Activated CD4-positive, alpha-beta T cell treated with anti-CD3 and anti-CD28 coated beads, Interleukin-2, Interleukin-4, amounts not matched to agents 100 ng/mL and 50 ng/mL, durations not matched to agents 16 hours and 8 hours (primary cell): Measurements from ENCODE around the gene UTP4.
A peak's percentile ranks its signal among the peaks of the same experiment; 100 is the strongest.
"Not testable (repeated sequence)": the region's sequence is repeated elsewhere in the genome, so short reads cannot be mapped to it uniquely, and the experiment has no call there.

Source experiments
- DNase-seq: peaks from one replicate; pipeline ENCODE4 v3.0.0-alpha.2; 2020; ENCODE audit warnings: low spot score

UTP4 gene

DNA sequence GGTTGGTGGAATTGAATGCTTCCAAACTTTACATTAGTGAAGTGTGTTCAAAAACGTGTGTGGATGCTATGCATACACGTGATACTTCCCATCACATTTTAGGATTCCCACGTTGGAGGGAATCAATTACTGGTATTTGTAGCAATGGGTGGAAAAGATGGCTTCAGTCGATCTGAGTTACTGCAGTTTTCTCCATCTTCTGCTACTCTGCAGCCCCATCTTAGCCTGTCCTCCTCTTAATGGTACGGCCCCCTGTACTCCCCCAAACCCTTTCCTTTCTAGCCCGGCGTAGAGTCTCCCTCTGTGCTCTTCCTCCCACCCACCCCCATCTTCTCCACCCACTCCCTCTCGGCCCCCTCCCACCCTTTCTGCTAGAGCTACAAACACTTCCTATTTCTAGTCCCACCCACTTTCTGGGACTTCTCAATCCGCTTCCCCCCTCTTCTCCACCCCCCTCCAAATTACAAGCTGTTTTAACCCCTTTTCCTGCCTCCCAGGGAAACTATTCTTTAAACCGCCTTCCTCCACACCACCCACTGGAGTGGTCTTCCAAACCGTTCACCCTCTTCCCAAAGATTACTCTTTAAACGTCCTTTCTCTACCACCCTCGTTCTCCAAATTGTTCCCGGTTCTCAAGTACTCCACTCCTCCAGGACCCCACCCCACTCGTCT is 1.1 kb upstream of the UTP4 start:
- no peak for DNase-seq

DNA sequence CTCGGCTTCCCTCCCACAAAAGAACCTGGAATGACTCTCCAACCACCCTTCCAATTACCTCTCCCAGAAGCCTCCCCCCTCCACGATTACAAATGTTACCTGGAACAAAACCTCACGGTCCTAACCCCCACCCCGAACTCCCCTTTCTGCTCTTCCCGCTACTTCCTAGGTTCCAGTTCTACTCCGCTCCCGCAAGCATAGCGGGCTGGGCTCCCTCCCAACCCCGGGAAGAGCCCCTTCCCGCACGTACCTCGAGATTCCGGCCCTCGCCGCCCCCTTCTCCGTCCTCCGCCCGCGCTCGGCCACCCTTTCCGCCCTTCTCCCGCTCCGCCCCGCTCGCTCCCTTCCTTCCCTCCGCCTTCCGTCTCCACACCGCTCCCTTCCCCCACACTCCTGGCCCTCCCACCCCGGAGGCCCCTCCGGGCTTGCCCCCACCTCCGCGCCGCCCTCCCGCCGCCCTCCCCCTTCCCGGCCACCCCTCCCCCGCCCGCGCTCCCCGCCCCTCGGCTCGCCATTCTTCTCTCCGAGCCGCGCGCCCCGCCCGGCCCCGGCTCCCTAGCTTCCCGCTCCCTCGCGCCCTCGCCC is 518 bp upstream of the UTP4 start:
- DNase-seq: peak; percentile 81

- peak; percentile 23 for DNase-seq
Measured at GRCh38 chr16:69133373-69133954, 1.0 kb downstream of the UTP4 start.

- DNase-seq: no peak
Measured at GRCh38 chr16:69138608-69139007, 6.2 kb downstream of the UTP4 start.

- not testable (repeated sequence) for DNase-seq
Measured at GRCh38 chr16:69139464-69139863, 7.0 kb downstream of the UTP4 start.

DNA sequence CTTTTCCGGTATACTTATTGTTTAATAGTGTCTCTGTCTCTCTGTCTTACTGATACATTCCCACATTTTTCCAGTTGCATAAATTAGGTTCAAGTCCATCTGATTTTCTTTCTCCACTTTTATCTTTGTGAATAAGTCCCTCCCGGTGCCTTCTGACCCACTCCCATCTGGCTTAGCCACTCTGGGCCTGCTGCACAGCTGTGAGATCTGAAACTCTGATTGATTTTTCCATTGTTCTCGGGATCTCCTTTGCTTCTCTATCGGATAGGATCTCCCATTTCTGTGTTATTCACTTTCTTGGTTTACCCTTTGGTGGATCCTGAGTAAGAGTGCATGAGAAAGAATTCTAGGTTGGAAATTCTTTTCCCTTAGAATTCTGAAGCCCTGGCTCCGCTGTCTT is 8.6 kb downstream of the UTP4 start:
- DNase-seq: no peak

DNA sequence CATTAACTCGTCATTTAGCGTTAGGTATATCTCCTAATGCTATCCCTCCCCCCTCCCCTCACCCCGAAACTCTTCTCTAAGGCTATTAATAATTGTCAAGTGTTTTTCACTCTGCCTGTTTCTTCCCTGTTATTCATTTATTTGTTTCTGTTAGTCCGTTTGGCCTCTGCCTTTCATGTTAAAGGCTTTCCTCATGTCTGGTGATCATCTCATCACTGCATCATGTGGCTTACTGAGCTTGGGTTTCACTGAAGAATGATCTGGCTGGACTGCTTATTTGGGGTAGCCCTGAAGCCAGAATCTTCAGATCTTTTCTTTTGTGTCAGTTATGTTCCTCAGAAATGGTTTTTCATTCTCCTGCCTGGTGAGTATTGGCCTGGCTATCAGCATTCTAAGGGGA is 9.5 kb downstream of the UTP4 start:
- DNase-seq: no peak

DNA sequence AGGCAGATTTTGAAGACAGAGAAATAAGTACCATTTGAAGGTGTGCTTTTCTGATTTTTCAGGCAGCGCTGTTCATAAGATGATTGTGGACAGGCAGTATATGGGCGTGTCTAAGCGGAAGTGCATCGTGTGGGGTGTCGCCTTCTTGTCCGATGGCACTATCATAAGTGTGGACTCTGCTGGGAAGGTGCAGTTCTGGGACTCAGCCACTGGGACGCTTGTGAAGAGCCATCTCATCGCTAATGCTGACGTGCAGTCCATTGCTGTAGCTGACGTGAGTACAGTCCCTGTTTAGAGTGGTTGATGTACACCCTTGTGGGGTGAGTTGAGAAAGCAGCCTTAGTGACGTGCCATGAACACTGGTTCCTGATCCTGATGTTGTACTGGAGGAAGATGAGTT is 10.7 kb downstream of the UTP4 start:
- no peak for DNase-seq

- no peak for DNase-seq
Measured at GRCh38 chr16:69145658-69146057, 13.2 kb downstream of the UTP4 start.

DNA sequence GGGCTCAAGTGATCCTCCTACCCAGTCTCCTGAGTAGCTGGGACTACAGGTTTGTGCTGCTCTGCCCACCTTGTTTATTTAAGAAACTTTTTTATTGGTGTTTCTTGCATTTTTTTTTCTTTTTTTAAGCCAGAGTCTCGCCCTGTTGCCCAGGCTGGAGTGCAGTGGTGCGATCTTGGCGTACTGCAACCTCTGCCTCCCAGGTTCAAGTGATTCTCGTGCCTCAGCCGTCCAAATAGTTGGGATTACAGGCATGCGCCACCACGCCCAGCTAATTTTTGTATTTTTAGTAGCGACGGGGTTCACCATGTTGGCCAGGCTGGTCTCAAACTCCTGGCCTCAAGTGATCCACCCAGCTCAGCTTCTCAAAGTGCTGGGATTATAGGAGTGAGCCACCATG is 17.2 kb downstream of the UTP4 start:
- DNase-seq: not testable (repeated sequence)

DNA sequence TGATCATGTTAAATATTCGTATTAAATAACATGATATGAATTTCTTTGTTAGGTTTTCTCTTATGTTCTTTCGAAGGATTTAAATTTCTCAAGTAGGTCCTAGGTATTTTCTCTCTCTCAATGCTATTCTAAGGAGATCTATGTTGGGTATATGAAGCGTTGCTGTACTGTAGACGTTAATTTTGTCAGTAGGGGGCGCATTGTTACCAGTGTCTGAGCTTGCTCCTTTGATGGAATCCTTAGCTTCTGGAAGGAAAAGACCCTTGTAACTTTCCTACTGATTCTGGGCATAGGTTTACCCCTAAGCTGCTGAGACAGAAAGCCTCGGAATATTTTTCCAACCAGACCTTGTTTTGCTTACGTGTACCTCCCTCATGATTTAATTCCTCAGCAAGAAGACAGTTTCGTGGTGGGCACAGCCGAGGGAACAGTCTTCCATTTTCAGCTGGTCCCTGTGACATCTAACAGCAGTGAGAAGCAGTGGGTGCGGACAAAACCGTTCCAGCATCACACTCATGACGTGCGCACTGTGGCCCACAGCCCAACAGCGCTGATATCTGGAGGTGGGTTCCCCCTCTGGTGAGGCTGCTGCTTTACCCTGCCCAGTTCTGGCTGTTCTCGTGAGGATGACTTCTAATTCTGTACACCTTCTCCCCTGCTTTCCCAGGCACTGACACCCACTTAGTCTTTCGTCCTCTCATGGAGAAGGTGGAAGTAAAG is 17.9 kb downstream of the UTP4 start:
- DNase-seq: peak; percentile 62

GRCh38 chr16:69157196-69157595 is 24.7 kb downstream of the UTP4 start:
- no peak for DNase-seq

DNA sequence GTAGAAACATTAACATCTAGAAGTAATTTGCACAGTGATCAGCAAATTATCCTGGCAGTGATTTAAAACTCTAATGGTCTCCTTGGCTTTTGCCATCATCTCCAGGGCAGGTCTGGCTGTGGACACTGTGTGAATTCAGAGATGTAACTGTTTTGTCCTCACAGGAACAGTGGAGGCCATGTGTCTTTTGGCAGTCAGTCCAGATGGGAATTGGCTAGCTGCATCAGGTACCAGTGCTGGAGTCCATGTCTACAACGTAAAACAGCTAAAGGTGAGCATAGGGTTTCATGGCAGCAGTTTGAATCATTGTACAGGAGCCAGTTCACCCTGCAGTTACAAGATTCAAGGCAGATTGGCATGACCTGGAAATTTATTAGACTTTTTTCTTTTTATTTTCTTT is 27.7 kb downstream of the UTP4 start:
- DNase-seq: no peak

GRCh38 chr16:69165584-69165983 is 33.1 kb downstream of the UTP4 start:
- no peak for DNase-seq

GRCh38 chr16:69166221-69166833 is 33.9 kb downstream of the UTP4 start:
- DNase-seq: peak; percentile 81

DNA sequence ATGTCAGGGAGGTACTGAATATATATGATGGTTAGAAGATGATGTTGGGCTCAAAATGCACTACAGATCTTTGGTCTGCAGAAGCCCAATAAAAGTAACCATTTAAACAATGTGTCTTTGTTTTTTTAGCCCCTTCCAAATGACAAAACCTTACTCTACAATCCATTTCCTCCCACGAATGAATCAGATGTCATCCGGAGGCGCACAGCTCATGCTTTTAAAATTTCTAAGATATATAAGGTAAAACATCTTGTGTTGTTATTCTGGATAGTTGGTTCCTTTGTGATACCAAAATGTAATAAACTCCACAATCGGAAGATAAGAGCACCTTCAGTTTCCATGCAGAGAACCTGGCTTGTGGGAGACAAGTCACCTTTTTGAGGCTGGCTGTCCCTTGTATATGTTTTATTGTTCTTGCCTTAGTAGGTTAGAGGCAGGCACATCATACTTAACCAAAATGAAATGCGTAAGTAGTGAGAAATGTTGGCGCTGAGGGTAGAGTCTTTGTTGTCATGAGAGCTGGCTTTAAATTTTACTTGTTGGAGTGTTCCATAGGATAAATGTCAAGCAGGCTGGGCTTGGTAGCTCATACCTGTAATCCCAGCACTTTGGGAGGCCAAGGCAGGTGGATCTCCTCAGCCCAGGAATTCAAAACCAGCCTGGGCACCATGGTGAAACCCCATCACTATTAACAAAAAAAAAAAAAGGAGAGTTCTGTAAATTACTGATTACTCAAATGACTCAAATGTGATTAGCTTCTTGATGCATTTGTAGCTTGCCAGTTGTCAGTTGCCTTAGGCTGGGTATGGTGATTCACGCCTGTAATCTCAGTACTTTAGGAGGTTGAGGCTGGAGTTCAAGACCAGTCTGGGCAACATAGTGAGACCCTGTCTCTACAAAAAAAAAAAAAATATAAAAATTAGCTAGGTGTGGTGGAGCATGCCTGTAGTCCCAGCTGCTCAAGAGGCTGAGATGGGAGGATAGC is 34.8 kb downstream of the UTP4 start:
- DNase-seq: peak; percentile 25

DNA sequence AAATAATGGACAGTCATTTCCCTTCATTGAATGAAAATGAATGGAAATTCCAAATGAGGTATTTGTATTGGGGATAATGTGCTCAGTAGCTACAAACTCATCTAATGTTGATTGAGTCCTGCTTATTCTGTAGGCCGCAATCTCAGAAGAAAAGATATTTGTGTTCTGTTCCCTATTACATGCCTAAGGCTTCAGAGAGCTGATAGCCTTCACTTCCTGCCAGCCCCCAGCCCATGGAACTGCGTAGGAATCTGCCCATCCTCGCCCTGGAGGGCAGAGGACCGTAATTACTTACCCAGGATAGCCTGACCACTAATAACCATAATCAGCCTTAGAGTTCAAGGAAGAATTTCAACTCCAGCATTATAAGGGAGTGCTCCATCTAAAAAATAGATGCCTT is 36.6 kb downstream of the UTP4 start:
- DNase-seq: no peak

- DNase-seq: no peak
Measured at GRCh38 chr16:69169607-69170352, 37.3 kb downstream of the UTP4 start.

- DNase-seq: no peak
Measured at GRCh38 chr16:69171325-69172084, 39.1 kb downstream of the UTP4 start.
